Measurements from ENCODE around the gene VSTM1.

DNA sequence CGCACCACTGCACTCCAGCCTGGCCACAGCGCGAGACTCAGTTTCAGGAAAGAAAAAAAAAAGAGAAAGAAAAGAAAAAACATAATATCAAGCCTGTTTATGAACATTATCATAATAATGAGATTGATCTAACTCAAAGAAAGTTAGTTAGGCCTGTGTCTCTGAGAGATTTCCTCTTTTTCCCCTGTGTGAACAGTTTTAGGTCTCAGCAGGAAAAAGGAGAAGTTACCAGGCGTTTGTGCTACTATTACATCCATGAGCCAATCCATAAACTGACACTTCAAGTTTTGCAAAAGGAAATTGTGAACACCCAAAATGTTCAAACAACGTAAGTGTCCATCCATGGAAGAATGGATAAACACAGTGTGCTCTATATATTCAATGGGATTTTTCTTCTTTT is 13.6 kb upstream of the VSTM1 start:
- TF ChIP-seq, protein P1, sequence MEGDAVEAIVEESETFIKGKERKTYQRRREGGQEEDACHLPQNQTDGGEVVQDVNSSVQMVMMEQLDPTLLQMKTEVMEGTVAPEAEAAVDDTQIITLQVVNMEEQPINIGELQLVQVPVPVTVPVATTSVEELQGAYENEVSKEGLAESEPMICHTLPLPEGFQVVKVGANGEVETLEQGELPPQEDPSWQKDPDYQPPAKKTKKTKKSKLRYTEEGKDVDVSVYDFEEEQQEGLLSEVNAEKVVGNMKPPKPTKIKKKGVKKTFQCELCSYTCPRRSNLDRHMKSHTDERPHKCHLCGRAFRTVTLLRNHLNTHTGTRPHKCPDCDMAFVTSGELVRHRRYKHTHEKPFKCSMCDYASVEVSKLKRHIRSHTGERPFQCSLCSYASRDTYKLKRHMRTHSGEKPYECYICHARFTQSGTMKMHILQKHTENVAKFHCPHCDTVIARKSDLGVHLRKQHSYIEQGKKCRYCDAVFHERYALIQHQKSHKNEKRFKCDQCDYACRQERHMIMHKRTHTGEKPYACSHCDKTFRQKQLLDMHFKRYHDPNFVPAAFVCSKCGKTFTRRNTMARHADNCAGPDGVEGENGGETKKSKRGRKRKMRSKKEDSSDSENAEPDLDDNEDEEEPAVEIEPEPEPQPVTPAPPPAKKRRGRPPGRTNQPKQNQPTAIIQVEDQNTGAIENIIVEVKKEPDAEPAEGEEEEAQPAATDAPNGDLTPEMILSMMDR (conservative IDR thresholded peaks at IDR 0.05; ENCODE audit: low read depth, low read length), result no peak
- no peak for TF ChIP-seq EZH2phosphoT487 (IDR thresholded peaks at IDR 0.05; ENCODE audit: borderline replicate concordance, low read length)

All from PC-3 (cell line).